NCI-H2081 (cell line): ENCODE results near the gene CTDSPL.

Experiments used
- DNase-seq, 2 experiments: peaks; one replicate each; lab custom pipeline; 2025; lab: John Stamatoyannopoulos, UW

Gene CTDSPL

GRCh38 chr3:37891227-37891626 is 29.5 kb downstream of the CTDSPL start:
- DNase-seq: no peak

- no peak for DNase-seq
These were observed 31.4 kb downstream of the CTDSPL start for GRCh38 chr3:37892927-37893600.

- no peak for DNase-seq
These were observed 35.1 kb downstream of the CTDSPL start for GRCh38 chr3:37896827-37897226.

GRCh38 chr3:37897763-37898162 is 36.1 kb downstream of the CTDSPL start:
- DNase-seq: no peak

- no peak for DNase-seq
These were observed 36.7 kb downstream of the CTDSPL start for GRCh38 chr3:37898424-37898823.

GRCh38 chr3:37899101-37899707 is 37.5 kb downstream of the CTDSPL start:
- no peak for DNase-seq

GRCh38 chr3:37899711-37900306 is 38.1 kb downstream of the CTDSPL start:
- no peak for DNase-seq

- DNase-seq: no peak
These were observed 40.0 kb downstream of the CTDSPL start for GRCh38 chr3:37901721-37902120.

- no peak for DNase-seq
These were observed 41.0 kb downstream of the CTDSPL start for GRCh38 chr3:37902674-37903073.

GRCh38 chr3:37903320-37903719 is 41.6 kb downstream of the CTDSPL start:
- DNase-seq: no peak

- DNase-seq: no peak
These were observed 42.1 kb downstream of the CTDSPL start for GRCh38 chr3:37903734-37904133.

GRCh38 chr3:37904601-37905000 is 42.9 kb downstream of the CTDSPL start:
- DNase-seq: no peak

GRCh38 chr3:37905346-37905745 is 43.7 kb downstream of the CTDSPL start:
- DNase-seq: no peak

- no peak for DNase-seq
These were observed 44.5 kb downstream of the CTDSPL start for GRCh38 chr3:37905987-37906674.

- no peak for DNase-seq
These were observed 45.1 kb downstream of the CTDSPL start for GRCh38 chr3:37906734-37907282.

GRCh38 chr3:37907371-37907770 is 45.7 kb downstream of the CTDSPL start:
- DNase-seq: no peak

- DNase-seq: no peak
These were observed 46.2 kb downstream of the CTDSPL start for GRCh38 chr3:37907906-37908305.

GRCh38 chr3:37909067-37909911 is 47.6 kb downstream of the CTDSPL start:
- DNase-seq: no peak

- DNase-seq: no peak
These were observed 49.2 kb downstream of the CTDSPL start for GRCh38 chr3:37910671-37911400.

GRCh38 chr3:37912052-37912733 is 50.5 kb downstream of the CTDSPL start:
- DNase-seq: no peak
